Activated B cell treated with CpG ODN at 0.5 μM for 24 hours (primary cell): ENCODE measurements around the gene FAM193B. TPM values are rescaled to one million over a fixed set of nuclear protein-coding genes. Genes with fewer than 3 reads are reported as not detected.

Experiments
- ATAC-seq: fragments of 200-7000 bp; cut with Tn5 transposase; one replicate; pipeline ENCODE4 v1.10.0; 2021; ENCODE audit warnings: low read depth, mild to moderate bottlenecking, moderate library complexity
- CTCF ChIA-PET: fragments of 350-600 bp; sonication (Branson Sonifier 250); formaldehyde crosslinking; loops from one replicate; lab custom pipeline; 2021; ENCODE audit warnings: antibody characterized with exemption; lab: Charles Lee
- POLR2A ChIA-PET: fragments of 350-600 bp; sonication (Branson Sonifier 250); formaldehyde crosslinking; loops from one replicate; lab custom pipeline; 2021; ENCODE audit warnings: antibody characterized with exemption; lab: Charles Lee
- DNase-seq: peaks from one replicate; pipeline ENCODE4 v3.0.0; 2022
- H3K27ac Mint-ChIP-seq: one replicate; pipeline ENCODE4 v1.8.0; 2020; ENCODE audit warnings: mixed read lengths
- H3K27me3 Mint-ChIP-seq: one replicate; pipeline ENCODE4 v1.8.0; 2021; ENCODE audit warnings: mixed read lengths
- H3K36me3 Mint-ChIP-seq: one replicate; pipeline ENCODE4 v1.8.0; 2021; ENCODE audit warnings: low read depth, mixed read lengths
- H3K4me1 Mint-ChIP-seq: one replicate; pipeline ENCODE4 v1.8.0; 2021; ENCODE audit warnings: mixed read lengths
- H3K4me3 Mint-ChIP-seq: one replicate; pipeline ENCODE4 v1.8.0; 2020; ENCODE audit warnings: mild to moderate bottlenecking, mixed read lengths
- H3K9me3 Mint-ChIP-seq: one replicate; pipeline ENCODE4 v1.8.0; 2020; ENCODE audit warnings: mixed read lengths
- intact Hi-C: fragments of 100-400 bp; cut with micrococcal nuclease; formaldehyde crosslinking; loops from one replicate; pipeline ENCODE4 v1.15.1; 2024
- total RNA-seq: library from RNA; stranded (reverse); gene quantifications from 2 replicates; pipeline ENCODE4 v1.2.3, GENCODE V29; 2022
- TF ChIP-seq, protein P1 (sequence below): fragments of 200-600 bp; IDR thresholded peaks from one replicate; pipeline ENCODE4 v1.8.0; 2022; ENCODE audit warnings: antibody characterized with exemption, mild to moderate bottlenecking

The FAM193B gene
- total RNA-seq, 1 donor from 2014 or later: 121 TPM

DNA sequence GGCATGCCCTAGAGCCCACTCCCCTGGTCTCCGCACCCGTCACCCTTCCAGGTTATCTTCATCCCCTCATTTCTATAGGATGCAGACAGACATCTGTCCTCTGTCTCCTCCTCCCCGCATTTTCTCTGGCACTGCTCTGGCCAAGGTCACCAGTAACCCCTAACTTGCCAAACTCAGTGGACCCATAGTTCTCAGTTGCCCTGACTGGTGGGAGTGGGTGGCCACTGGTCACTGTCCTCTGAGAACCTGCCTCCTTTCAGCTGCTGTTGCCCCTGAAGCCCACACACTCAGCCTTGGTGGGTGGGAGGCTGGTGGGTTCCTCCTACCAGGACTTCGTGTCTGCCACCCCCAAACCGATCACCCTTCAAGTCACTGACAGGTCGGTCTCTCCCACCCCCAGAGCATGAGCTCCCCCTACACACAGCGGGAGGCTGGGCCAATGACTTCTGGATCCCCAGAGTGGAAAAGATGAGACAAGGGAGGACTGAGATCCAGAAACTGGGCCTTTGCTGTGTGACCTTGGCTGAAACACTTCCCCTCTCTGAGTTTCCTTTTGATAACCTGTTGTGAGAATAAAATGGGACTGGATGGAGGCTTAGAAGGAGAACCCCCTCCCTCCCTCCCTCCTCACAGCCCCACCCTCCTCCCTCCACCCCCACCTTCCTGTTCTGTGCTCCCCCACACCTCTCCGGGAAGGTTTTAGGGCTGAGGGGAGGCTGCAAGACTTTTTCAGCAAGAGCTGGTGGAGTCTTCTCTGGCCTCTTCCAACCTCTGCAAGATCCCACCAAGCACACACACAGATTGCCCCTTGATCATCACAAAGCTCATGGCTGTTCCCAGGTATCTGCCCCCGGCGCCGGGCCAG lies 78.6 kb downstream of the FAM193B start:
- H3K4me1 Mint-ChIP-seq: peaks cover 36% of the 10 kb centered on the region
- H3K27ac Mint-ChIP-seq: peak overlapping the region; percentile 15
- H3K36me3 Mint-ChIP-seq: no peaks in the 10 kb centered on the region
- peaks cover 4% of the 10 kb centered on the region for H3K27me3 Mint-ChIP-seq
- ATAC-seq (no peak), DNase-seq (no peak)
- TF ChIP-seq, protein P1, sequence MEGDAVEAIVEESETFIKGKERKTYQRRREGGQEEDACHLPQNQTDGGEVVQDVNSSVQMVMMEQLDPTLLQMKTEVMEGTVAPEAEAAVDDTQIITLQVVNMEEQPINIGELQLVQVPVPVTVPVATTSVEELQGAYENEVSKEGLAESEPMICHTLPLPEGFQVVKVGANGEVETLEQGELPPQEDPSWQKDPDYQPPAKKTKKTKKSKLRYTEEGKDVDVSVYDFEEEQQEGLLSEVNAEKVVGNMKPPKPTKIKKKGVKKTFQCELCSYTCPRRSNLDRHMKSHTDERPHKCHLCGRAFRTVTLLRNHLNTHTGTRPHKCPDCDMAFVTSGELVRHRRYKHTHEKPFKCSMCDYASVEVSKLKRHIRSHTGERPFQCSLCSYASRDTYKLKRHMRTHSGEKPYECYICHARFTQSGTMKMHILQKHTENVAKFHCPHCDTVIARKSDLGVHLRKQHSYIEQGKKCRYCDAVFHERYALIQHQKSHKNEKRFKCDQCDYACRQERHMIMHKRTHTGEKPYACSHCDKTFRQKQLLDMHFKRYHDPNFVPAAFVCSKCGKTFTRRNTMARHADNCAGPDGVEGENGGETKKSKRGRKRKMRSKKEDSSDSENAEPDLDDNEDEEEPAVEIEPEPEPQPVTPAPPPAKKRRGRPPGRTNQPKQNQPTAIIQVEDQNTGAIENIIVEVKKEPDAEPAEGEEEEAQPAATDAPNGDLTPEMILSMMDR: no peak
- ChIA-PET POLR2A (no interaction called here), CTCF (no interaction called here)
- intact Hi-C loops: no loop called here
- H3K4me3 Mint-ChIP-seq: peak overlapping the region; percentile 24
- H3K9me3 Mint-ChIP-seq: no peaks in the 10 kb centered on the region

DNA sequence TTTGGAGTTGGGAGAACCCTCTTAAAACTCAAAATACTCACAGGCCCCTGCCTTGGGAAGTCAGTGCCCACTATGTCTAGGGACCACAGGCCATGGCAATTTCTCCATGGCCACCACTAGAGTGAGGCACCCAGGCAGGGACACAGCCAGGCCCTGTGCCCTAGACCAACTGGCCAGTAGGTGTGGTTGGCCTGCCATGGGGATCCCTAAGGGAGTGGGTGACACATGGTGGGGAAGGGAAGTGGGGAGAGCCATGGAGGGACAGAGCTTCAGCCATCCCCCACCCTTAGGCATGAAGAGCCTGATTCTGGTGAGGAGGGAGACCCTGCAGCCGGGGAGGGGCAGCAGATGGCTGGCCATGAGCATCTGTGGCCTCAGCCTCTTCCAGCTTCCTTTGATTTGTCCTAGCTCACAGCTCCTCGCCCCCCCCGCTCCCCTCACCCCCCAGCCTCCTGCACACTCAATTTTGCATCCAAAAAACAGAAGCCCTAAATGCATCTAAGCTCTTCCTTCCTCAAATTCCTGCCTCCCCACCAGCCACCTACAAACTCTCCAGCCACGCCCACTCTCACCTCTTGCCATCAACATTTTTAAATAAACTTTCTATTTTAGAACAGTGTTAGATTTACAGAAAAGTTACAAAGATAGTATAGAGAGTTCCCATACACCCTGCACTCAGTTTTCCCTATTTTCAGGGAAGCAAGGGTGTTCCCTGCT lies 79.4 kb downstream of the FAM193B start:
- H3K27ac Mint-ChIP-seq: no peak overlapping the region
- H3K36me3 Mint-ChIP-seq: no peaks in the 10 kb centered on the region
- ATAC-seq (no peak), DNase-seq (no peak)
- H3K9me3 Mint-ChIP-seq: no peaks in the 10 kb centered on the region
- CTCF ChIA-PET: no interaction called here
- POLR2A ChIA-PET: interaction anchor here (0.7 to 1.4 kb wide), 2 partner anchors 23 to 27 kb away, joined by 3 read pairs; partner anchors contain the start of gene PDLIM7
- peaks cover 34% of the 10 kb centered on the region for H3K4me1 Mint-ChIP-seq
- intact Hi-C loops: no loop called here
- peaks cover 4% of the 10 kb centered on the region for H3K27me3 Mint-ChIP-seq
- peak overlapping the region; percentile 24 for H3K4me3 Mint-ChIP-seq
- TF ChIP-seq, protein P1: no peak

DNA sequence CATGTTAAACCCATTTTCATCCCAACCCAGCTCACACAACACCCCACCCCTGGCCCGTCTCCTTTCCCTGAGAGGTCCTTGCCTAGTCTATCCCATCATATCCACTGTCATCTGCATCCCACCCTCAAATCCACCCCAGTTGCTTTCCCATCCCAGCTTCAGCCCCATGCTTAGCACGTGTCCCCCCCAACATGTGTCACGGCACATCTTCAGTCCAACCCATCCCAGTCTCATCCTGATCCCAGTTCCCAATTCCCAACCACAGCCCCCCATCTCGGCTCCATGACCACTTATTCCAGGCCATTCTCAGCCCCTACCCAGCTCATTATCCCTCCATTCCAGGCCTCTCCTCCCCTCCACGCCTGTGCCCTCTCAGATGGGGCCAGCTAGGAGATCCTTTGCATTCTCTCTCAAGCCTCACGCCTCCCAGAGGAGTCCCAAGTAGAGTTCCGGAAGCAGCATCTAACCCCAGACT lies 80.3 kb downstream of the FAM193B start:
- DNase-seq (no peak), ATAC-seq (no peak)
- Mint-ChIP-seq H3K9me3 (no peaks in the 10 kb centered on the region), H3K4me1 (peaks cover 24% of the 10 kb centered on the region), H3K27me3 (peaks cover 4% of the 10 kb centered on the region), H3K27ac (peak overlapping the region; percentile 12), H3K4me3 (peak overlapping the region; percentile 78), H3K36me3 (no peaks in the 10 kb centered on the region)
- intact Hi-C loops: no loop called here
- CTCF ChIA-PET: interaction anchor here (1.3 kb wide), 1 partner anchor 83 kb away, joined by 3 read pairs; no protein-coding TSS in a partner anchor
- POLR2A ChIA-PET: interaction anchor here (1.4 kb wide), 1 partner anchor 23 kb away, joined by 3 read pairs; the partner anchor contains the start of gene PDLIM7
- TF ChIP-seq, protein P1: no peak

DNA sequence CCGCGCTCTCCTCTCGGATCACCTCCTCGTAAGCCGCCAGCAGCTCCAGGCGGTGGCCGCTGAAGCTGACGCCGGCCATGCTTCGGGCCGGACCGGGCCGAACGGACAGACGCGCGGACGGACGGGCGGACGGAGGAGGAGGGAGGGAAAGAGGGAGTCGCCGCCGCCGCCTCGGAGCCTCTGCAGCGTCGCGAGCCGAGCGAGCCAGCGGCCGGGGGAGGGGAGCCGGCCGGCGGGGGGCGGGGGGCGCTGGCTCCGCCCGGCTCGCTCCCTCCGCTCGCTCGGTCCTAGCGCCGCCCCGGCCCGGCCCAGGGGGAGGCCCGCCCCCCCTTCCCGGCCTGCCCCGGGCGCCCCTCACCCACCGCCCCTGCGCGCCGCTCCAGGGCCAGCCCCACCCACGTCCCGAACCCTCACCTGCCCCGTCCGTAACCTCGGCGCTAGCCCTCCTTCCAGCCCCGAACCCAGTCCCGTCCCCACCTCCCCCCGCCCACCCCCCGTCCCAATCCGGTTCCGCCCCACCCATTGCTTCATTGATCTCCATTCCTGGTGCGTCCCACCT lies 80.8 kb downstream of the FAM193B start, which contains the start of gene DBN1:
Gene DBN1, minus strand, starts transcription at position 192 of the 559 bp plus-strand sequence. Its CDS starts 113 bp downstream, at position 79.
- Mint-ChIP-seq H3K27ac (peak within 1 kb of the TSS; percentile 12), H3K9me3 (no peaks in the 10 kb centered on the region), H3K36me3 (no peaks in the 10 kb centered on the region), H3K4me3 (peak within 1 kb of the TSS; percentile 78), H3K27me3 (peaks cover 4% of the 10 kb centered on the region), H3K4me1 (peaks cover 19% of the 10 kb centered on the region)
- intact Hi-C loops: no loop called here
- ChIA-PET POLR2A (interaction anchor here (1.4 kb wide), 1 partner anchor 24 kb away, joined by 3 read pairs; the partner anchor contains the start of gene PDLIM7), CTCF (interaction anchor here (1.3 kb wide), 1 partner anchor 83 kb away, joined by 3 read pairs; no protein-coding TSS in a partner anchor)
- TF ChIP-seq, protein P1: no peak
- DNase-seq (peak; percentile 33), ATAC-seq (peak; percentile 64)
